Stromal cell of bone marrow (primary cell): ENCODE measurements around the gene MYD88.

ENCODE experiments used
- DNase-seq: peaks from one replicate; pipeline ENCODE4 v3.0.0-alpha.2; 2012; ENCODE audit warnings: low read depth

The MYD88 gene

GRCh38 chr3:38138349-38139190 is at the start of gene MYD88:
Gene MYD88, plus strand, starts transcription at chr3:38138661. Its CDS starts 40 bp downstream, at chr3:38138701.
- DNase-seq, result peak; percentile 29

- DNase-seq, result no peak
Observed at GRCh38 chr3:38089163-38089562, 49.3 kb upstream of the MYD88 start.

- no peak for DNase-seq
Observed at GRCh38 chr3:38090453-38090852, 48.0 kb upstream of the MYD88 start.

GRCh38 chr3:38094999-38095398 is 43.5 kb upstream of the MYD88 start:
- DNase-seq, result no peak

- no peak for DNase-seq
Observed at GRCh38 chr3:38095669-38096483, 42.6 kb upstream of the MYD88 start.

GRCh38 chr3:38097446-38098375 is 40.8 kb upstream of the MYD88 start:
- DNase-seq, result no peak

GRCh38 chr3:38098376-38098723 is 40.1 kb upstream of the MYD88 start:
- no peak for DNase-seq

GRCh38 chr3:38099518-38099917 is 38.9 kb upstream of the MYD88 start:
- no peak for DNase-seq

GRCh38 chr3:38100498-38100897 is 38.0 kb upstream of the MYD88 start:
- no peak for DNase-seq

- DNase-seq, result no peak
Observed at GRCh38 chr3:38101811-38102443, 36.5 kb upstream of the MYD88 start.

- DNase-seq, result no peak
Observed at GRCh38 chr3:38102444-38102814, 36.0 kb upstream of the MYD88 start.

- DNase-seq, result no peak
Observed at GRCh38 chr3:38105525-38105924, 32.9 kb upstream of the MYD88 start.

- DNase-seq, result no peak
Observed at GRCh38 chr3:38107911-38108648, 30.4 kb upstream of the MYD88 start.

GRCh38 chr3:38108649-38109579 is 29.5 kb upstream of the MYD88 start:
- DNase-seq, result no peak

GRCh38 chr3:38109580-38110313 is 28.7 kb upstream of the MYD88 start:
- DNase-seq, result no peak

GRCh38 chr3:38110314-38111050 is 28.0 kb upstream of the MYD88 start:
- DNase-seq, result no peak

GRCh38 chr3:38111201-38111600 is 27.3 kb upstream of the MYD88 start:
- no peak for DNase-seq

GRCh38 chr3:38111696-38112377 is 26.6 kb upstream of the MYD88 start:
- DNase-seq, result no peak
